CD4-positive, alpha-beta memory T cell (primary cell): ENCODE results near the gene SMG1. TPM values are rescaled to one million over a fixed set of nuclear protein-coding genes. Genes with fewer than 3 reads are reported as not detected.
A peak's percentile ranks its signal among the peaks of the same experiment; 100 is the strongest.

ENCODE experiments used
- CTCF ChIA-PET: fragments of 350-600 bp; sonication (Branson Sonifier 250); formaldehyde crosslinking; loops from one replicate; lab custom pipeline; 2021; ENCODE audit warnings: inconsistent platforms; ENCODE audit not compliant: partially characterized antibody; lab: Charles Lee
- POLR2A ChIA-PET: fragments of 350-600 bp; sonication (Branson Sonifier 250); formaldehyde crosslinking; loops from one replicate; lab custom pipeline; 2021; ENCODE audit not compliant: partially characterized antibody; lab: Charles Lee
- DNase-seq, 5 donors: peaks; one replicate each; pipeline versions ENCODE4 v3.0.0 to v3.0.0-alpha.2; 2020 to 2022; ENCODE audit warnings: mixed read lengths in 1 of 5
- H3K27ac ChIP-seq: one replicate; pipeline ENCODE4 v1.7.0; 2013; ENCODE audit warnings: low read depth, low read length
- H3K27me3 ChIP-seq: 2 replicates; pipeline ENCODE4 v1.7.0; 2013; ENCODE audit warnings: mild to moderate bottlenecking, low read length, moderate library complexity; ENCODE audit not compliant: insufficient read depth
- H3K36me3 ChIP-seq: 2 replicates; pipeline ENCODE4 v1.7.0; 2013; ENCODE audit warnings: mild to moderate bottlenecking, low read length, moderate library complexity; ENCODE audit not compliant: insufficient read depth
- H3K4me1 ChIP-seq: 2 replicates; pipeline ENCODE4 v1.7.0; 2013; ENCODE audit warnings: mild to moderate bottlenecking, low read length, moderate library complexity; ENCODE audit not compliant: insufficient read depth
- H3K4me3 ChIP-seq, 2 donors: one replicate each; pipeline ENCODE4 v1.7.0; 2013; ENCODE audit warnings: low read length in 2 of 2, mild to moderate bottlenecking in 1 of 2
- H3K9me3 ChIP-seq, 2 donors: one replicate each; pipeline ENCODE4 v1.7.0; 2013; ENCODE audit warnings: low read length in 2 of 2, control low read depth in 1 of 2; ENCODE audit not compliant: control insufficient read depth in 1 of 2
- H3K27ac Mint-ChIP-seq, 7 donors: one replicate each; pipeline ENCODE4 v1.8.0; 2020 to 2021; ENCODE audit warnings: mixed read lengths in 7 of 7, mild to moderate bottlenecking in 6 of 7, inconsistent platforms in 3 of 7, moderate library complexity in 3 of 7
- H3K27me3 Mint-ChIP-seq, 2 donors: one replicate each; pipeline ENCODE4 v1.8.0; 2020 to 2021; ENCODE audit warnings: mixed read lengths in 2 of 2
- H3K36me3 Mint-ChIP-seq, 2 donors: one replicate each; pipeline ENCODE4 v1.8.0; 2020 to 2021; ENCODE audit warnings: mixed read lengths in 2 of 2, inconsistent platforms in 1 of 2, mild to moderate bottlenecking in 1 of 2
- H3K4me1 Mint-ChIP-seq, 4 donors: one replicate each; pipeline ENCODE4 v1.8.0; 2020 to 2021; ENCODE audit warnings: mixed read lengths in 4 of 4, mild to moderate bottlenecking in 1 of 4
- H3K4me3 Mint-ChIP-seq, 8 donors: one replicate each; pipeline ENCODE4 v1.8.0; 2020 to 2021; ENCODE audit warnings: mixed read lengths in 8 of 8, mild to moderate bottlenecking in 7 of 8, moderate library complexity in 6 of 8, inconsistent platforms in 3 of 8
- H3K9me3 Mint-ChIP-seq, 8 donors: one replicate each; pipeline ENCODE4 v1.8.0; 2020 to 2021; ENCODE audit warnings: mixed read lengths in 8 of 8, mild to moderate bottlenecking in 5 of 8, inconsistent platforms in 3 of 8, moderate library complexity in 1 of 8
- intact Hi-C: fragments of 100-400 bp; cut with micrococcal nuclease; formaldehyde crosslinking; loops from one replicate; pipeline ENCODE4 v1.15.1; 2023
- polyA plus RNA-seq, 2 donors: library from polyadenylated mRNA; unstranded; fragments of 300-500 nt; fragmentation: Illumina TruSeq; gene quantifications; one replicate each; pipeline ENCODE4 v1.2.3, GENCODE V29; 2021
- total RNA-seq, 2 experiments: library from RNA; stranded (reverse); gene quantifications; one replicate each; pipeline ENCODE4 v1.2.3, GENCODE V29; 2021

The SMG1 gene
- total and polyA plus RNA-seq, 4 experiments from 2014 or later = 5.4 to 177 (median 94.5) TPM

DNA sequence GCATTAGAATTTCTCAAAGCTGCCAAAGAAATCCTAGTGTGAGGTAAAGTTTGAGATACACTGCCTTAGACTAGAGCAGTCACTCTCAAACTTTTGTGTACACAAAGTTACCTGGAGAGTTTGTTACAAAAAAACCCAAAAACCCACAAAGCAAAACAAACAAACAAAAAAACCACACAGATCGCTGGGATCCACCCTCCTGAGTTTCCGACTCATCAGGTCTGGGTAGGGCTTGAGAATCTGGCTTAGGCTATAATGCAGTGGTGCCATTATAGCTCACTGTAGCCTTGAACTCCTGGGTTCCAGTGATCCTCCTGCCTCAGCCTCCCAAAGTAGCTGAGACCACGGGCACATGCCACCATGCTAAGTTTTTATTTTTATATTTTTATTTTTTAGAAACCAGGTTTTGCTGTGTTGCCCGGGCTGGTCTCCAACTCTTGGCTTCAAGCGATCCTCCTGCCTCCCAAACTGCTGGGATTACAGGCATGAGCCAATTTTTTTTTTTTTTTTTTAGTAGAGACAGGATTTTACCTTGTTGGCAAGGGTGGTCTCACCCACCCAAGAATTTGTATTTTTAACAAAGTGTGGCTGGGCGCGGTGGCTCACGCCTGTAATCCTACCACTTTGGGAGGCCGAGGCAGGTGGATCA lies 22.3 kb upstream of the SMG1 start:
- Mint-ChIP-seq H3K9me3 (no peaks in the 10 kb centered on the region), H3K27me3 (no peaks in the 10 kb centered on the region), H3K4me1 (peaks cover 8 to 15% (median 10%) of the 10 kb centered on the region in 4 donors), H3K4me3 (no peak overlapping the region), H3K27ac (no peak overlapping the region), H3K36me3 (no peaks in the 10 kb centered on the region)
- Histone ChIP-seq H3K36me3 (no peaks in the 10 kb centered on the region), H3K4me1 (peaks cover 17% of the 10 kb centered on the region), H3K4me3 (no peak overlapping the region), H3K9me3 (no peaks in the 10 kb centered on the region), H3K27ac (no peak overlapping the region), H3K27me3 (no peaks in the 10 kb centered on the region)
- ChIA-PET POLR2A (no interaction called here), CTCF (no interaction called here)
- intact Hi-C loops = loop anchor here (10.0 kb wide), 1 partner anchor 54 kb away; no protein-coding TSS in a partner anchor
- no peak for DNase-seq

DNA sequence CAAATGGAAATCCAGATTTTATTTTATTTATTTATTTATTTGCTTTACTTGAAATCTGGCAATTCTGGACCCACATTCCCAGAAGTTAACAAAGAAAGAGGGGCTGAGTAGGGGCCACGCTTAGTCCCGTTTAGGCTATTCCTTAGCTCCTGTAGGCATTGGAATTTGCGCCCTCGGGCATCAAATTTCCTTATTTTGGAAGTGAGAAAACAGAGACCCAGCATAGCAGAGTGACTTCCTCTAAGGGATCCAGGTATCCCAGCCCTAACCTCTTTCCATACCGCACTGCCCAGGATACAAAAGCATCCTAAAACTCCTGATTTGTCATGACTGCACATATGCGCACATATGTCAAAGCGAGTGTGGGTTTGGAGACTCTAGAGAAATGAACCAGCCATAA lies 19.0 kb upstream of the SMG1 start:
- no peak for DNase-seq
- Histone ChIP-seq H3K27me3 (no peaks in the 10 kb centered on the region), H3K4me3 (no peak overlapping the region), H3K9me3 (no peaks in the 10 kb centered on the region), H3K36me3 (no peaks in the 10 kb centered on the region), H3K27ac (no peak overlapping the region), H3K4me1 (peaks cover 12% of the 10 kb centered on the region)
- intact Hi-C loops = loop anchor here (10.0 kb wide), 1 partner anchor 50 kb away; no protein-coding TSS in a partner anchor
- peaks cover 4 to 11% (median 8%) of the 10 kb centered on the region in 4 donors for H3K4me1 Mint-ChIP-seq
- H3K4me3 Mint-ChIP-seq = peak overlapping the region; percentile 54 to 90 (median 86)
- H3K27me3 Mint-ChIP-seq = no peaks in the 10 kb centered on the region
- POLR2A ChIA-PET = interaction anchor here (0.7 to 1.2 kb wide), 2 partner anchors 10 to 144 kb away, joined by 3 read pairs; partner anchors contain the start of gene ARL6IP1
- H3K36me3 Mint-ChIP-seq = no peaks in the 10 kb centered on the region
- peak overlapping the region in 5 of 7 donors; percentile 19 to 89 (median 62) for H3K27ac Mint-ChIP-seq
- no peaks in the 10 kb centered on the region for H3K9me3 Mint-ChIP-seq
- CTCF ChIA-PET = interaction anchor here (1.4 to 4.5 kb wide), 3 partner anchors 8 to 143 kb away, joined by 7 to 24 read pairs (median 7); partner anchors contain the start of gene ARL6IP1

DNA sequence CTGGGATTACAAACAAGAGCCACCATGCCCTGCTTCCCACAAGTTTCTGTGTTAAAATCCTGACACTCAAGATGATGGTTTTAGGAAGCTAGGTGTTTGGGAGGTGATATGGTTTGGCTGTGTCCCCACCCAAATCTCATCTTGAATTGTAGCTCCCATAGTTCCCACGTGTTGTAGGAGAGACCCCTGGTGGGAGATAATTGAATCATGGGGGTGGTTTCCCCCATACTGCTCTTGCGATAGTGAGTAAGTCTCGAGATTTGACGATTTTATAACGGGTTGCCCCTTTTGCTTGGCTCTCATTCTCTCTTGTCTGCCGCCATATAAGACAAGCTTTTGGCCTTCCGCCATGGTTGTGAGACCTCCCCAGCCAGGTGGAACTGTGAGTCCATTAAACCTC lies 17.2 kb upstream of the SMG1 start:
- Histone ChIP-seq H3K9me3 (no peaks in the 10 kb centered on the region), H3K27me3 (no peaks in the 10 kb centered on the region), H3K36me3 (no peaks in the 10 kb centered on the region), H3K4me1 (peaks cover 12% of the 10 kb centered on the region), H3K4me3 (no peak overlapping the region), H3K27ac (no peak overlapping the region)
- intact Hi-C loops = loop anchor here (10.0 kb wide), 1 partner anchor 49 kb away; no protein-coding TSS in a partner anchor
- H3K36me3 Mint-ChIP-seq = no peaks in the 10 kb centered on the region
- H3K4me1 Mint-ChIP-seq = peaks cover 4 to 11% (median 8%) of the 10 kb centered on the region in 4 donors
- H3K27me3 Mint-ChIP-seq = no peaks in the 10 kb centered on the region
- H3K9me3 Mint-ChIP-seq = no peaks in the 10 kb centered on the region
- H3K27ac Mint-ChIP-seq = no peak overlapping the region
- POLR2A ChIA-PET = no interaction called here
- DNase-seq = no peak
- CTCF ChIA-PET = interaction anchor here (1.2 to 4.5 kb wide), 2 partner anchors 11 to 142 kb away, joined by 7 to 24 read pairs; partner anchors contain the start of gene ARL6IP1
- peak overlapping the region in 1 of 8 donors; percentile 3 for H3K4me3 Mint-ChIP-seq

DNA sequence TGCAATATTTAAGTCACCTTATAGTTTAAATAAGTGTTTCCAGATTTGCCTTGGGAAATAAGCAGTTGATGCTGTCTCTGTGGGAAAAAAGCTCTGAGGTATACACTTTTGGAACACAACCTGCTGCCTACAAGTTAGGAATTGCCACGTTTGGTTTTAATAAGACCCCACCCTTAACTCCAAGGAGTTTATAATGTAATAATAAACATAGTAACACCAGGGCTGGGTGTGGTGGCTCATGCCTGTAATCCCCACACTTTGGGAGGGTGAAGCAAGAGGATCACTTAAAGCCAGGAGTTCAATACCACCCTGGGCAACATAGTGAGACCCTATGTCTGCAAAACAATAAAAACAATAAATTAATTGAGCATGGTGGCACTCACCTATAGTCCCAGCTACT lies 15.9 kb upstream of the SMG1 start:
- no peak overlapping the region for H3K27ac ChIP-seq
- Mint-ChIP-seq H3K4me1 (peaks cover 4 to 11% (median 8%) of the 10 kb centered on the region in 4 donors), H3K9me3 (no peaks in the 10 kb centered on the region), H3K4me3 (no peak overlapping the region), H3K36me3 (no peaks in the 10 kb centered on the region), H3K27ac (no peak overlapping the region), H3K27me3 (peaks cover 0 to 2% of the 10 kb centered on the region in 2 donors)
- no peaks in the 10 kb centered on the region for H3K36me3 ChIP-seq
- DNase-seq = no peak
- ChIA-PET CTCF (interaction anchor here (0.6 to 1.5 kb wide), 2 partner anchors 139 to 140 kb away, joined by 4 to 8 read pairs; partner anchors contain the start of gene ARL6IP1), POLR2A (no interaction called here)
- intact Hi-C loops = loop anchor here (10.0 kb wide), 1 partner anchor 47 kb away; no protein-coding TSS in a partner anchor
- H3K9me3 ChIP-seq = no peaks in the 10 kb centered on the region
- peaks cover 12% of the 10 kb centered on the region for H3K4me1 ChIP-seq
- no peaks in the 10 kb centered on the region for H3K27me3 ChIP-seq
- no peak overlapping the region for H3K4me3 ChIP-seq

DNA sequence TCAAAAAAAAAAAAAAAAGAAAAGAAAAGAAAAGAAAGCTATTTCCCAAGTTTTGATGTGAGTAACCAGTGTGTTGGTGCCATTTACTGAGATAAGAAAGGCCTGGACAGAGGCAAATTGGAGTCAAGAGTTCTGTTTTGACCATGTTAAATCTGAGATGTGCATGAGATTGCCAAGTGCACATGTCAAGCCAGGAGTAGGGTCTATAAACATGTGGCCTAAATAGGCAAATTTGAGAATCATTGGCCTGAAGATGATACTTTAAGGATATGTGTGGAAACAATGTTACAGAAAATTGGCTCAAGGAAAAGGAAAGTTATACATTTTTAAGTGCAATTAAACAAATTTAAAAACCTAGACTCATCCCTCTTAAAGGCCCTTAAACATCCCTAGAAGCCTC lies 15.3 kb upstream of the SMG1 start:
- H3K27ac Mint-ChIP-seq = peak overlapping the region in 1 of 7 donors; percentile 23
- peaks cover 9% of the 10 kb centered on the region for H3K4me1 ChIP-seq
- intact Hi-C loops = loop anchor here (10.0 kb wide), 1 partner anchor 47 kb away; no protein-coding TSS in a partner anchor
- H3K9me3 Mint-ChIP-seq = no peaks in the 10 kb centered on the region
- H3K27me3 ChIP-seq = no peaks in the 10 kb centered on the region
- H3K27ac ChIP-seq = no peak overlapping the region
- peaks cover 0 to 2% of the 10 kb centered on the region in 2 donors for H3K27me3 Mint-ChIP-seq
- H3K9me3 ChIP-seq = no peaks in the 10 kb centered on the region
- H3K4me3 ChIP-seq = no peak overlapping the region
- H3K4me1 Mint-ChIP-seq = peaks cover 4 to 11% (median 8%) of the 10 kb centered on the region in 4 donors
- no peaks in the 10 kb centered on the region for H3K36me3 Mint-ChIP-seq
- ChIA-PET CTCF (interaction anchor here (1.5 kb wide), 1 partner anchor 140 kb away, joined by 8 read pairs; the partner anchor contains the start of gene ARL6IP1), POLR2A (no interaction called here)
- DNase-seq = no peak
- no peaks in the 10 kb centered on the region for H3K36me3 ChIP-seq
- H3K4me3 Mint-ChIP-seq = no peak overlapping the region

DNA sequence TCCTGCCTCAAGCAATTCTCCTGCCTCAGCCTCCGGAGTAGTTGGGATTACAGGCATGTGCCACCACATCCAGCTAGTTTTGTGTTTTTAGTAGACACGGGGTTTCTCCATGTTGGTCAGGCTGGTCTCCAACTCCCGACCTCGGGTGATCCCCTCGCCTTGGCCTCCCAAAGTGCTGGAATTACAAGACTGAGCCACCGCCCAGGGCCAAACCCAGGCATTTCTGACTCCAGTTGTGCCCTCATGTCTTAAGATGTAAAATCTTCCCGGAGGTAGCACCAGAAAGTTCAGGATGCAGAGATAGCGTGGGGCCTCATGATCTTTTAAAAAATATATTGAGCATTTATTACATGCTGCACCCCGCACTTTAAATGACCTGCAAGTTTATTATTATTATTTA lies 12.8 kb upstream of the SMG1 start:
- ChIA-PET CTCF (no interaction called here), POLR2A (no interaction called here)
- Mint-ChIP-seq H3K4me3 (no peak overlapping the region), H3K4me1 (peaks cover 0 to 4% (median 0%) of the 10 kb centered on the region in 4 donors), H3K9me3 (no peaks in the 10 kb centered on the region), H3K27me3 (peaks cover 0 to 2% of the 10 kb centered on the region in 2 donors), H3K27ac (no peak overlapping the region), H3K36me3 (no peaks in the 10 kb centered on the region)
- intact Hi-C loops = no loop called here
- H3K27ac ChIP-seq = no peak overlapping the region
- no peaks in the 10 kb centered on the region for H3K36me3 ChIP-seq
- no peaks in the 10 kb centered on the region for H3K9me3 ChIP-seq
- no peaks in the 10 kb centered on the region for H3K4me1 ChIP-seq
- H3K4me3 ChIP-seq = no peak overlapping the region
- no peak for DNase-seq
- no peaks in the 10 kb centered on the region for H3K27me3 ChIP-seq

DNA sequence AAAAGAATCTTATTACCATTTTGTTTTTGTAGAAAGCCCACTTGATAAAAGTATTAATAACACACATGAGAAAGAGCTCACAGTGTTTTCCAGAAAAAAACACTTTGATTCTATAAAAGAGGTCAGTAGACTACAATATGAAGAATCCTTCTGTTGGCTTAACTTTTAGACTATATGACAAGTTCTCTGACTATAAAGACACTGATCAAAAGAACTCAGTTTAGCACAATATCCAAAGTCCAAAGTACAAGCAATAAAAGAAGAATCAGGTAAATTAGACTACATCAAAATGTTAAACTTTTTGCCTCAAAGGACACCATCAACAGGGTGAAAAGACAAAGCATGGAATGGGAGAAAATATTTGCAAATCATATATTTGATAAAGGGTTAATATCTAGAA lies 11.2 kb upstream of the SMG1 start:
- no peaks in the 10 kb centered on the region for H3K9me3 Mint-ChIP-seq
- no peak overlapping the region for H3K4me3 ChIP-seq
- H3K4me3 Mint-ChIP-seq = no peak overlapping the region
- H3K9me3 ChIP-seq = no peaks in the 10 kb centered on the region
- no peaks in the 10 kb centered on the region for H3K36me3 ChIP-seq
- H3K27me3 Mint-ChIP-seq = peaks cover 0 to 2% of the 10 kb centered on the region in 2 donors
- ChIA-PET CTCF (interaction anchor here (0.9 to 1.1 kb wide), 3 partner anchors 8 to 135 kb away, joined by 3 to 7 read pairs (median 3); no protein-coding TSS in a partner anchor), POLR2A (no interaction called here)
- intact Hi-C loops = no loop called here
- H3K27ac ChIP-seq = no peak overlapping the region
- H3K4me1 ChIP-seq = no peaks in the 10 kb centered on the region
- H3K36me3 Mint-ChIP-seq = no peaks in the 10 kb centered on the region
- H3K4me1 Mint-ChIP-seq = peaks cover 0 to 4% (median 0%) of the 10 kb centered on the region in 4 donors
- no peak overlapping the region for H3K27ac Mint-ChIP-seq
- H3K27me3 ChIP-seq = no peaks in the 10 kb centered on the region
- DNase-seq = no peak
